OCI-LY3 (cell line): ENCODE measurements around the gene FGD2.
A peak's percentile ranks its signal among the peaks of the same experiment; 100 is the strongest.

Experiments used
- H2AFZ ChIP-seq: fragments of 200-600, 300-600 bp; shearing (Covaris generic); 2 replicates; pipeline ENCODE4 v1.6.0; 2014; ENCODE audit warnings: antibody characterized with exemption, low read depth, low read length
- H3K27ac ChIP-seq: fragments of 200-600, 300-600 bp; sonication (generic); 2 replicates; pipeline ENCODE4 v1.5.1; 2014; ENCODE audit warnings: mild to moderate bottlenecking, low read length, moderate library complexity, mixed read lengths
- H3K27me3 ChIP-seq: fragments of 200-600, 300-600 bp; sonication (generic); 2 replicates; pipeline ENCODE4 v1.6.1; 2014; ENCODE audit warnings: low read depth, low read length, mixed read lengths
- H3K36me3 ChIP-seq: fragments of 200-600, 300-600 bp; sonication (generic); replicated peaks from 2 replicates; pipeline ENCODE3; 2014; ENCODE audit warnings: low read depth, low read length, mixed read lengths
- H3K4me1 ChIP-seq: fragments of 300-600, 200-600 bp; sonication (generic); 2 replicates; pipeline ENCODE4 v1.6.1; 2014; ENCODE audit warnings: low read length, mixed read lengths
- H3K4me2 ChIP-seq: fragments of 200-600, 300-600 bp; sonication (generic); 2 replicates; pipeline ENCODE4 v1.6.1; 2014; ENCODE audit warnings: low read length, mixed read lengths
- H3K4me3 ChIP-seq: fragments of 300-600, 200-600 bp; sonication (generic); 2 replicates; pipeline ENCODE4 v1.5.1; 2014; ENCODE audit warnings: antibody characterized with exemption, mild to moderate bottlenecking, low read length, moderate library complexity
- H3K79me2 ChIP-seq: fragments of 300-600, 200-600 bp; shearing (Covaris generic); 2 replicates; pipeline ENCODE4 v1.6.1; 2014; ENCODE audit warnings: mild to moderate bottlenecking, low read length, mixed read lengths
- H3K9ac ChIP-seq: fragments of 300-600, 200-600 bp; shearing (Covaris generic); 2 replicates; pipeline ENCODE4 v1.6.0; 2014; ENCODE audit warnings: mild to moderate bottlenecking, low read length, moderate library complexity
- H3K9me3 ChIP-seq: fragments of 200-600, 300-600 bp; shearing (Covaris generic); 2 replicates; pipeline ENCODE4 v1.6.1; 2014; ENCODE audit warnings: low read length, mixed read lengths; ENCODE audit not compliant: insufficient read depth
- H4K20me1 ChIP-seq: fragments of 200-600, 300-600 bp; sonication (generic); 2 replicates; pipeline ENCODE4 v1.6.1; 2016; ENCODE audit warnings: low read length, mixed read lengths; ENCODE audit not compliant: insufficient read depth
- CTCF ChIP-seq: fragments of 200-600, 300-600 bp; sonication (generic); IDR thresholded peaks from 2 replicates; pipeline ENCODE4 v1.5.1; 2014; ENCODE audit warnings: antibody characterized with exemption, low read length, low read depth
- EZH2phosphoT487 ChIP-seq: fragments of 200-600 bp; shearing (Covaris generic); IDR thresholded peaks from 2 replicates; pipeline ENCODE4 v1.6.1; 2018; ENCODE audit warnings: antibody characterized with exemption, mixed run types, low read depth

The FGD2 gene

GRCh38 chr6:37005827-37006567 lies 542 bp downstream of the FGD2 start:
- TF ChIP-seq EZH2phosphoT487 = no peak
- no peak for TF ChIP-seq CTCF
- H3K79me2 ChIP-seq = peaks cover 56% of the 10 kb centered on the region
- H3K9ac ChIP-seq = peak overlapping the region; percentile 99
- H3K4me2 ChIP-seq = peak overlapping the region; percentile 99
- H3K27ac ChIP-seq = peak overlapping the region; percentile 95
- no peak overlapping the region for H2AFZ ChIP-seq
- no peaks in the 10 kb centered on the region for H3K9me3 ChIP-seq
- H3K4me3 ChIP-seq = peak overlapping the region; percentile 86
- peaks cover 32% of the 10 kb centered on the region for H4K20me1 ChIP-seq
- peaks cover 39% of the 10 kb centered on the region for H3K4me1 ChIP-seq
- no peaks in the 10 kb centered on the region; the same call in 1 of the 2 replicates for H3K27me3 ChIP-seq
- H3K36me3 ChIP-seq = peaks cover 36% of the 10 kb centered on the region

- Histone ChIP-seq H3K27me3 (no peaks in the 10 kb centered on the region; the same call in 1 of the 2 replicates), H3K9ac (peak overlapping the region; percentile 99), H3K79me2 (peaks cover 65% of the 10 kb centered on the region), H3K4me3 (peak overlapping the region; percentile 86), H3K36me3 (peaks cover 45% of the 10 kb centered on the region), H3K4me2 (peak overlapping the region; percentile 99), H4K20me1 (peaks cover 41% of the 10 kb centered on the region), H3K27ac (peak overlapping the region; percentile 95), H3K4me1 (peaks cover 39% of the 10 kb centered on the region), H2AFZ (no peak overlapping the region), H3K9me3 (no peaks in the 10 kb centered on the region)
- TF ChIP-seq EZH2phosphoT487 = no peak
- no peak for TF ChIP-seq CTCF
These were observed 1.4 kb downstream of the FGD2 start for GRCh38 chr6:37006793-37007339.

GRCh38 chr6:37007340-37008043 lies 2.0 kb downstream of the FGD2 start:
- H3K4me2 ChIP-seq = peak overlapping the region; percentile 99

More at GRCh38 chr6:37007340-37008043, 2.0 kb downstream of the FGD2 start:
- Histone ChIP-seq H3K27me3 (no peaks in the 10 kb centered on the region), H2AFZ (no peak overlapping the region), H3K36me3 (peaks cover 49% of the 10 kb centered on the region), H4K20me1 (peaks cover 42% of the 10 kb centered on the region), H3K9ac (peak overlapping the region; percentile 99), H3K9me3 (no peaks in the 10 kb centered on the region), H3K79me2 (peaks cover 66% of the 10 kb centered on the region), H3K4me3 (peak overlapping the region; percentile 86), H3K4me1 (peaks cover 39% of the 10 kb centered on the region), H3K27ac (peak overlapping the region; percentile 95)
- TF ChIP-seq EZH2phosphoT487 (no peak), CTCF (no peak)
